ENCODE measurements around the gene MIA.

- no peak for TF ChIP-seq EZH2phosphoT487 (IDR thresholded peaks at IDR 0.05; ENCODE audit: low read length)
- TF ChIP-seq CTCF (IDR thresholded peaks at IDR 0.05; ENCODE audit: low read length), result no peak
- no peak for TF ChIP-seq EZH2 (optimal IDR thresholded peaks at IDR 0.05; ENCODE audit: low read depth, low read length)
These were observed 2.8 kb downstream of the MIA start, which contains the start of gene RAB4B for GRCh38 chr19:40777937-40778705.

Measured in MM.1S (cell line).